HG03378 (cell line): ENCODE results near the gene TAF4B.
A peak's percentile ranks its signal among the peaks of the same experiment; 100 is the strongest.
"Not testable (repeated sequence)": the region's sequence is repeated elsewhere in the genome, so short reads cannot be mapped to it uniquely, and the experiment has no call there.

Experiments used
- ATAC-seq: cut with Tn5 transposase; IDR thresholded peaks from one replicate; pipeline ENCODE4 v1.9.1; 2021; ENCODE audit warnings: mild to moderate bottlenecking, moderate library complexity; ENCODE audit not compliant: unreplicated experiment

TAF4B gene

DNA sequence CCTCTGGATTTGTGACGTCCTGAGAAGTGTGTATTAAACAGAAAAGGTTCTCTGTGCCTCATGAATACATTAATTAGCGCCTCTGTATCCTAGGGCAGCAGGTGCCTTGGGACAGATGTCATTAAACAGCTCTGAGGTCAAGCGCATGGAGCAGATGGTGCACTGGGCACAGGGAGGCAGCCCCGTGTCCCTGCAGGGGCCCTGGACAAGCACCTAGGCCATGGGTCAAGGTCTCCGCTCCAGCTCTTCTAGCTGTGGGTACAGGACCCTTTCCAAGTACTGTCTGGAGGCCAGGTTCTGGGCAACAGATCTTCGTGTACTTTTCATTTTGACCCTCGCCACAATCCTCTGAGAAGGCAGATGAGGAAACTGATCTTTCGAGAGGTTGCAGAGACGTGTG, 195.7 kb downstream of the TAF4B start:
- ATAC-seq: no peak

DNA sequence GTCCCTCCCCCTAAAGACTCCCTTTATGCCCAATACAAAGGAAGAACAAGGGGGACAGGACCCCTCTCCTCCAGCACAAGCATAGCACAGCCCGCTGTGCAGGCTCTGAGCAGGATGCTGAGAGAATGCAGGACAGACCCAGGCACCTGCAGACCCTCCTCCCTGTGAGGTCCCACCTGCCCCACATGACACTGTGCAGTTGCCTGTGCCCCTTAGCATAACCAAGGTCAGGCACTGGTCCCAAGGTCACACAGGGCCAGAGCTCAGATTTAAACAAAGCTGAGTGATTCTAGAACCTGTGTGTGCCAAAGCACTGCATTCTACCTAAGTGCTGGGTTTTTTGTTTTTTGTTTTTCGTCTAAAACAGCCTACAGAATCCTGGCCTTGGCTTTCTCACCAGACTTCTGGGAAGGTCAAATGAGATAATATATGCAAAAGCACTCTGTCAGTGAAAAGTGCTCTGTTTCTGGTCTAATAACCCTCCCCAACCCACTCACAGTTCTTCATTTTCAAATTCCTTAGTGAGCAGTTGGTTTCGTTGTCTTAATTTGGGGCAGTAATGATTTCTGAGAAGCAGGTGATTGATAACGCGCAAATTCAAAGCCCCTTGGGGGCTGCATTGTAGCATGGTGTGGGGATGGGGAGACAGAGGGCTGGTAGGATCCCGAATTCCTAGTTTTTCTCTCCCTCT, 196.4 kb downstream of the TAF4B start:
- ATAC-seq: peak; percentile 83

DNA sequence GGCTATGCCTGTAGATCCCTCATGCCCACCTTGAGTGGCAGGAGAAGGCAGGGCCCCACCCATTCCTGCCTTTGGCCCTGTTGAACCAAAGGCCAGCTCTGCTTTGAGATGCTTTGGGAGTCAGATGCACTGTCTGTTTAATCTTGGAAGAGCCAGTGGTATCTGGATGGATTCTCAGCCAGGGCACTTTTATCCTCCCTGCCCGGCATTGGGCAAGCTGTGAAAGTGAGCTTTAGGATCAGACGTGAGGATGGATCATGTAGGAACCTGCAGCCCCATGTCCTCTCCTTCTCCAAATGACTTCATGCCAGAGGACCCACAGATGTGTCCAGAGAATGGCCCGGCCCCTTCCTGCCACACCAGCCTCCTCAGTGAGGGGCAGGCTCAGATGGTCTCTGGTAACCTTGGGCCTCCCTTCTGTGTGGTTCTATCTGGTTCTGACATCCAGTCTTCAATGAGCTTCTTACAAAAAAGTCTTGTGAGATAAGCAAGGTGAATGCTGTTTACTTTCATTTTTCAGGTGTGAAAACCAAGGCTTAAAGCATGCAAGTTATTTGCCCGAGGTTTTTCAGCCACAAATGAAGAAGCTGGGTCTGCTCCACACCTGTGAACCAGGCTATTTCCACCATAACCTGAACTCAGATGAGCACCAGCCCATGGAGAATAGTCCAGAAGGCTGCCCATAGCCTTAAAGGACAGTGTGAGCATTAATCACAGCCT, 198.3 kb downstream of the TAF4B start:
- ATAC-seq: no peak

DNA sequence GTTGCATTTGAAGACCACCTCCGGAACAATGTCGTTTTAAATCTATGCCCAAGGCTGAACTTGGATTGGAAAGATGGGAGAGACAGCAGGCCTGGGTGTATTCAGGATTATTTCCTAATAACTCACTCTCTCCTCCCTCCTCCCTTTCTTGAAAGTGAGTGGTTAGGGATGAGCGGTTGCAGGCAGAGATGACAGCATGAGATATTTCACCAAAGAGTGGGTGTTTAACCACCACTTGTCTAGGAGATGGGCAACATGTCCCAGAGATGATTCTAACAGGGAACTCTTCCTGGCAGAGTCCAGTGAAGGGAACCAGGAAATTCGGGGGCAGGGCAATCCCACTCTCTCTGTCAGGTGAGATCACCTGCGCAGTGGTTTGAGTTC, 198.9 kb downstream of the TAF4B start:
- no peak for ATAC-seq

DNA sequence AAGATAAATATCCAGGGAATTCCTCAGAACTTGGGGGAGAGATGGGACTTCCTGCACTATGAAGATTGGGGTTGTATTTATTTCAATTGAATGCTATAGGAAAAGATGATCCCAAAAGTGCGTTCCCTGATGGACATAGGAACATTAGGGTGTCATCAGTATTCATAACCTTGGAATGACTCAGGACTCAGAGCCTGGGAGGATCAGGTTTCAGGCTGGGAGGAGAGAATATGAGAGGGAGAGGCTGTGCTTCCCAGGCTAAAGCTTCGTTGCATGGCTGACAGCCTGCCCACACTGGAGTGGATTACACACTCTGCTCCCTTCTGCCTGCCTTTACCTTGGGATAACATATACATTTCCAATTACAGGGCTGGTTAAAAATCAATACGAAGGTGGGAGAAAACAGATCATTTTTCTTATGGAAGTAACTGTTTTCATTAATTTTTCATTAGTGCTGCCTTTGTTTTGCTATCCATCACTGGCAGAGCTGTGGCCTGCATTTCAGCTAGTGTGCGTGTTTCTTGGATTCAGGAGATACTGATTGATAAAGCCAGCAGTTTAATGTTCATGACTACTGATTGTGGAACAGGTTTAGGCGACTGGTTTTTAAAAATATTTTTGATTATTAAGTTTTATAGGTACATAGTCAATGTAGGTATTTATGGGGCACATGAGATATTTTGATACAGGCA, 203.4 kb downstream of the TAF4B start:
- no peak for ATAC-seq

DNA sequence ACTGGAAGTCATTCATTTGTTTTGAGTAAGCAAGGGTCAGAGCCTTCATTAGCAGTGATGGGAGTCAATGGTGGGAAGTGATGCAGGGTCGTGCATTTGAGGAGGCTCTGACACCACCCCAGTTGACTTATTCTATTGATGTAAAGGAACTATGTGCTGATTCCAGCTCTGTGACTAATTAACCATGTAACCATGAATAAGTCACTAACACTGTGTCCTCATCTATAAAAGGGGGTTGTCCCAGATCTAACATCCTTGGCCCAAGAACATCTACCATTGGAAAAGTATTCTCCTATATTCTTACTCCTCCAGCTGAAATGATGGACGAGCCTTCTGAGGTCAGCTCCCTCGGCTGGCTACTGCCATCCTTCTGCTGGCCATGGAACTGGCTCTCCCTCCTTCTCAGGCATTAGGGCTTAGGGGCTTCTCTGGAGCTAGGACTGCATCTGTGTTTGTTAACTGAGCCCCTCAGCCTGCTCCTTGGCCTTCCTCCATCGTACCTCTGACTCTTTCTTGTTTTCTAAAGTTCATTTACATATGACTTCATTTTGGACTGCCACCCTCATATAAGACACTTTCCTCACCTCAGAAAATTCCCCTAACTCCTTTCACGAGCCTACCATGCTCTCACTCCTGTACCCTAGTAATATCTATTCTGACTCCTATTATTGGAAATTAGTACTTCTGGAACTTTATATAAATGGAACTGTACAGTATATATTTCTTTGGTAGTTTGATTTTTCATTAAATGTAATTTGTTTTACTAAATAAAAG, 206.6 kb downstream of the TAF4B start:
- peak; percentile 75 for ATAC-seq

DNA sequence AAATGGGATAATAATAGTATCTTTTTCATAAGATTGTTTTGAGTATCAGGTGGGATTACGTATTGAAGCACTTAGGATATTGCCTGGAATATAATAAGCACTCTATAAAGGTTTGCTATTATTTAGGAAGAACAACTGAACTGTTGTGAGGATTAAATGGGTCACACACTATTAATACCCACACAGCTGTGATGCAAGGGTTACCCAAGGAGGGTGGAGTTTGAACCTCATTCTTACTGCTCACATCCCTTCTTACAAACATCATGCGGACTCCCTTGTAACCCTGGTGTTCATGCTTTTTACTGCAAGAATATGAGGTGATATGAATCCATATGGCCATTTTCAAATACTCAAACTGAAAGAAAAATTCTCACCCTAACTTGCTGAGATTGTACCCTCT, 208.6 kb downstream of the TAF4B start:
- no peak for ATAC-seq

DNA sequence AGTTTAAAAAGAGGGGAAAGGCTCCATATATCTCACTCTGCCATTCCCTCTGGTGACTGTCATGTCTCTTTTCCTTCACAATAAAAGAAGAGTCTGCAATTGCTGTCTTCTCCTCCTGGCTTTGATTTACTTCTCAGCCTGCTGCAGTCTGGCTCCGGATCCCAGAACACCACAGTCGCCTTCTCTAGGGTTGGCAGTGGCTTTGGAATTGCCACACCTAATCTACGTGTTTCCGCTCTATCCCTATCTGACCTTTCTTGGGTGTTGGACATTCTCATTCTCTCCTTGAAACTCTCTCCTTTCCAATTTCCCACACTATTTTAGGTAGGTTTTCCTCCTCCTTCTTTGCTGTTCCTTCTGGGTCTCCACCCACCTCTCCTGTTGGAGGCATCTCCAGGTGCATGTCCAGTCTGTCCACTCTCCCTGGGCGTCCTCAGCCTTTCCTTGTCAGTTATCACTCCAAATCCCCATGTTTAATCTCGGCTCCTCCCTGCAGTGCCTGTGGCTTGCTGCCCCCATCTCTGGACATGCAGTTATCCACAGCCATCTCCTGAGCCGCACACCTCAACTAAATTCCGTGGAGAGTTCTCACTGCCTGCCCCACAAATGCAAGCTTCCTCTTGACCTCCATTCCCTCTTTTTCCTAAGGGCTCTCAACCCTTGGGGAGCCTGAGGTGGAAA, 209.3 kb downstream of the TAF4B start:
- ATAC-seq: no peak

DNA sequence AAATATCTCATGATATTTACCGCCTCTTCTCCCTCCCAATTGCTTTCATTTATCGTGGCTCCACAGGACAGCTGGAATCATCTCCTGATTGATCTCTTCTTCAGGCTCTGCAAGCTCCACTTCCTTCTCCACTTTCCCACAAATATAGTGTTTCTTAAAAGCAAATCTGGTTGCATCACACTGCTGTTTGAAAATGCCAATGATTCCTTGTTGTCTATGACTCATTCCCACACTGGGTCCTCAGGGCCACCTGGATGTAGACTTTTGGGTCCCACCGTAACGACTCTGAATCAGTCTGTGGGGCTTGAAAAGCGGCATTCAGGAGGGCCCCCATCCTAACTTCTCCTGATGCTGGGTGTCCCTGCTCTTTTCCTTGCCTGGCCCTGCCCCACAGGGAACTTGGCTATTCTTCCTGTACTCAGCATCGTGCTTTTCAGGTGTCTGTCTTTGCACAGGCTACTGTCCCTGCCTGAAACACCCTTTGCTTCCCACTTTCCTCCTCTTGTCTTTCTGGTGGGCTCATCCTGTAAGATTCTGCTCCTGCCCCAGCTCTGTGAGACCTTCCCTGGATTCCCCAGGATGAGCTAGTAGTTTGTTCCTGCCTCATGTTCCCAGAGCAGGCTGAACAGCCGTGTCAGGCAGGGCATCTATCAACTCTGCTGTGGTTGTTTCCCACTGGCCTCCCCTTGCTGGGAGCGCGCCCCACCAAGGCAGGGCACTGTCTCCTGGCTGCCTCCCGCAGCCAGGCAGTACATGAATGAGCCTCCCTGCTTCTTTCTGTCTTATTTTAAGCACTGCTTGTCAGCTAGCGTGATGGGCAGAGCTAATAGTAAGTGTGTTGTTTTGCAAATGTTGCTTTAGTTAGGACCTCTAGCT, 210.2 kb downstream of the TAF4B start:
- ATAC-seq: no peak

DNA sequence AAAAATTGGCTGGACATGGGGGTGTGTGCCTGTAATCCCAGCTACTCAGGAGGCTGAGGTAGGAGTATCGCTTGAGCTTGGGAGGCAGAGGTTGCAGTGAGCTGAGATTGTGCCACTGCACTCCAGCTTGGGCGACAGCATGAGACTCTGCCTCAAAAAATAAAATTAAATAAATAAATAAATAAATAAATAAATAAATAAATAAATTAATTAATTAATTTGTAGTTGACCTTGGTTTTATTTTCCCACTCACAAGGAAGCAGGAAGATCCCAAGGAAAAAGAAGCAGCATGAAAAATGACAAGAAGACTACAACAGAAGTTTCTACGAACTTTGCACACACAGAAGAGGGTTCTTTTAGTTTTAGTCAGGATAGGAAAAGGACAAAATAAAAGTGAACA, 211.4 kb downstream of the TAF4B start:
- ATAC-seq: not testable (repeated sequence)

DNA sequence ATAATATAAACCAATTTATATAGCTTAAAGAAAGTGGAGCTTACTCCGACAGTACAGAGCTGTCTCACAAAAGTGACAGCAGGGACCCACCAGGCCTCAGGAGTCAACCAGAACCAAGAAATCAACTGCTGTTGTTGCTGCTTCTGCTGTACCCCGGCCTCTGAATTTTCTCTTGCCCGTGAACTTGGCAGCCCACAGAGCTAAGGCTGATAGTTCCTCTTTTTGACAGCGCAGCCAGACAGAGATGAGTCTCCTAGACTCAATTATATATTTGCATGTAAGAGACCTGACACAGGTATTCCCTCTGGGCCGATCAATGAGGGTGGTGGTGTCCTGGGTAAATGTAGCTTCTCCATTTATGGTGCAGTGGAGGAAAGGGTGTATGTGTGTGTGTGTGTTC, 212.7 kb downstream of the TAF4B start:
- ATAC-seq: peak; percentile 100

DNA sequence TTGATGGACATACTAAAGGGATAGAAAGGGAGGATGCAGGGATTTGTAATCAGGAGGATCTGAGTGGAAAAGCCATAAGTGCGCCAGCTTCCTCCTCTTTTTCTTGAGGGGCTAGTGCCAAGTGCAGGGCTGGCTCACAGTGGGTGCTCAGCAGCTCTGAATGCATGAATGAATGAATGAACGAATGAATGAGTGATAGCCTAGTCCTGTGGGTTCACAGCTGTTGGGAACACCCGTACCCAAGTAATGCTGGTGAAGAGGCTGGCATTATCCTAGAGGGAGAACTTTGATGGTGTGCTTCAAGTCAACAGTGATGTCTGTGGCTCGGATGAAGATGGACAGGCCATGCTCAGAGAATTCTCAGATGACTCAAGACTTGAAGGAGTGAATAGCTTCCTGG, 213.3 kb downstream of the TAF4B start:
- no peak for ATAC-seq

DNA sequence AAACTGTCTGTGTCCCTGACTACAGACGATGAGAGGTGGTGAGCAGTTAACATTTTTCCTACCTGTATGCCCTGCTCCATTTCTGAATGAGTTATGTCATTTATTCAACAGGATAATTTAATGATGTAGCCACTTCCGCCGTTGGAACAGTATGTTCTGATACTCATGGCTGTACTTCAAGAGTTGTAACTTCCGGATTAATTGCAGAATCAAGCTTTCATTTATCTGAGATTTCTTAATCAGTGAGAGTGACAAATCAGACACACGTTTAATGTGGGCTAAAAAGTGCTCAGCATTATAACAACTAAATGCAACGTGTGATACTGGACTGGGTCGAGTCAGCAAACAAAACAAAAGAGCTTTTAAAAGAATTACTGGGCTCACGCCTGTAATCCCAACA, 214.4 kb downstream of the TAF4B start:
- no peak for ATAC-seq
